HG03196 (cell line): ENCODE data around the gene TRO.

Experiments used
- ATAC-seq: cut with Tn5 transposase; IDR thresholded peaks from one replicate; pipeline ENCODE4 v1.9.1; 2021; ENCODE audit not compliant: unreplicated experiment

The TRO gene

GRCh38 chrX:54964766-54965497, 44.3 kb downstream of the TRO start:
- ATAC-seq: no peak

GRCh38 chrX:54977387-54977786, 56.8 kb downstream of the TRO start:
- ATAC-seq: no peak

GRCh38 chrX:54978448-54978847, 57.8 kb downstream of the TRO start:
- no peak for ATAC-seq

DNA sequence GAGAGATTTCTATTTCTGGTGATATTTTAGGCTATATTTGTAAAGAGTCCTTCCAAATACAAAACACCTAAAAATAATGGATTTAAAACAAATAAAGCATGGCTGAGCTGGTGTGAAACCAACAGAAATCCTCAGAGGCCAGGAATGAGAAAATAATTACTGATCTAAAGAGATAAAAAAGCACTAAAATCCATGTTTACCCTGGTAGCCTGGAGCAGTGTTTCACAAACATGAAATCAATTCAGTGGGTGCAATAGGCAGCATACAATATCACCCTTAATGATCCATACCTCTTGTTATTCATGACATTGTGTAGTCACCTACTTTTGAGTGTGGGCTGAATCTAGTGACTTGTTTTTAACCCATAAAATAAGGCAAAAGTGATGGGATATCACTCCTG, 58.8 kb downstream of the TRO start:
- ATAC-seq: no peak

GRCh38 chrX:54980334-54980733, 59.7 kb downstream of the TRO start:
- no peak for ATAC-seq
